HG02798 (cell line): Measurements from ENCODE around the gene TAB2.
"Not testable (repeated sequence)": the region's sequence is repeated elsewhere in the genome, so short reads cannot be mapped to it uniquely, and the experiment has no call there.

Experiments used
- ATAC-seq: cut with Tn5 transposase; IDR thresholded peaks from one replicate; pipeline ENCODE4 v1.9.1; 2021; ENCODE audit warnings: mild to moderate bottlenecking; ENCODE audit not compliant: unreplicated experiment, poor library complexity

The TAB2 gene

GRCh38 chr6:149306967-149307366 lies 10.5 kb upstream of the TAB2 start:
- no peak for ATAC-seq

GRCh38 chr6:149311293-149311692 lies 6.2 kb upstream of the TAB2 start:
- ATAC-seq, result no peak

- ATAC-seq, result no peak
Measured at GRCh38 chr6:149311766-149312165, 5.7 kb upstream of the TAB2 start.

- no peak for ATAC-seq
Measured at GRCh38 chr6:149313070-149313469, 4.4 kb upstream of the TAB2 start.

- no peak for ATAC-seq
Measured at GRCh38 chr6:149313861-149314260, 3.7 kb upstream of the TAB2 start.

- ATAC-seq, result no peak
Measured at GRCh38 chr6:149314325-149314905, 3.1 kb upstream of the TAB2 start.

- ATAC-seq, result no peak
Measured at GRCh38 chr6:149316108-149316727, 1.3 kb upstream of the TAB2 start.

- peak; percentile 85 for ATAC-seq
Measured at GRCh38 chr6:149316740-149317643, 520 bp upstream of the TAB2 start.

- ATAC-seq, result peak; percentile 25
Measured at GRCh38 chr6:149318581-149319286, 1.2 kb downstream of the TAB2 start.

- no peak for ATAC-seq
Measured at GRCh38 chr6:149319422-149319821, 1.9 kb downstream of the TAB2 start.

- ATAC-seq, result not testable (repeated sequence)
Measured at GRCh38 chr6:149320016-149320415, 2.5 kb downstream of the TAB2 start.

GRCh38 chr6:149320796-149321195 lies 3.3 kb downstream of the TAB2 start:
- ATAC-seq, result no peak

- no peak for ATAC-seq
Measured at GRCh38 chr6:149323353-149323752, 5.8 kb downstream of the TAB2 start.

- no peak for ATAC-seq
Measured at GRCh38 chr6:149323925-149324324, 6.4 kb downstream of the TAB2 start.

- ATAC-seq, result no peak
Measured at GRCh38 chr6:149324428-149324827, 6.9 kb downstream of the TAB2 start.

- ATAC-seq, result no peak
Measured at GRCh38 chr6:149325648-149326236, 8.2 kb downstream of the TAB2 start.

- no peak for ATAC-seq
Measured at GRCh38 chr6:149327638-149328037, 10.1 kb downstream of the TAB2 start.

- no peak for ATAC-seq
Measured at GRCh38 chr6:149328083-149328482, 10.6 kb downstream of the TAB2 start.

- no peak for ATAC-seq
Measured at GRCh38 chr6:149329529-149329928, 12.0 kb downstream of the TAB2 start.

GRCh38 chr6:149330133-149330532 lies 12.6 kb downstream of the TAB2 start:
- no peak for ATAC-seq
